Adipocyte (in vitro differentiated cells): ENCODE data around the gene CTNNBL1.

ENCODE experiments used
- DNase-seq: peaks from one replicate; pipeline ENCODE4 v3.0.0-alpha.2; 2015; ENCODE audit warnings: low read depth
- H3K27me3 ChIP-seq: replicated peaks from 2 replicates; pipeline ENCODE4 v1.7.0; 2013; ENCODE audit warnings: mild to moderate bottlenecking, low read length, moderate library complexity; ENCODE audit not compliant: control insufficient read depth, insufficient read depth
- H3K36me3 ChIP-seq: 2 replicates; pipeline ENCODE4 v1.7.0; 2013; ENCODE audit warnings: low read length, mild to moderate bottlenecking, moderate library complexity; ENCODE audit not compliant: control insufficient read depth, insufficient read depth, severe bottlenecking
- H3K4me1 ChIP-seq: 2 replicates; pipeline ENCODE4 v1.7.0; 2013; ENCODE audit warnings: mild to moderate bottlenecking, low read length, moderate library complexity; ENCODE audit not compliant: control insufficient read depth, insufficient read depth
- H3K4me3 ChIP-seq: 2 replicates; pipeline ENCODE4 v1.7.0; 2013; ENCODE audit warnings: mild to moderate bottlenecking, low read length, moderate library complexity
- H3K9ac ChIP-seq: 2 replicates; pipeline ENCODE4 v1.7.0; 2013; ENCODE audit warnings: mild to moderate bottlenecking, low read length, moderate library complexity
- H3K9me3 ChIP-seq: 2 replicates; pipeline ENCODE4 v1.7.0; 2013; ENCODE audit warnings: mild to moderate bottlenecking, low read length, moderate library complexity; ENCODE audit not compliant: control insufficient read depth

Gene CTNNBL1

GRCh38 chr20:37833221-37833896, 139.5 kb downstream of the CTNNBL1 start:
- DNase-seq = no peak
- Histone ChIP-seq H3K4me1 (no peaks in the 10 kb centered on the region), H3K9me3 (no peaks in the 10 kb centered on the region), H3K4me3 (no peak overlapping the region), H3K9ac (no peak overlapping the region), H3K27me3 (no peaks in the 10 kb centered on the region), H3K36me3 (no peaks in the 10 kb centered on the region)

DNA sequence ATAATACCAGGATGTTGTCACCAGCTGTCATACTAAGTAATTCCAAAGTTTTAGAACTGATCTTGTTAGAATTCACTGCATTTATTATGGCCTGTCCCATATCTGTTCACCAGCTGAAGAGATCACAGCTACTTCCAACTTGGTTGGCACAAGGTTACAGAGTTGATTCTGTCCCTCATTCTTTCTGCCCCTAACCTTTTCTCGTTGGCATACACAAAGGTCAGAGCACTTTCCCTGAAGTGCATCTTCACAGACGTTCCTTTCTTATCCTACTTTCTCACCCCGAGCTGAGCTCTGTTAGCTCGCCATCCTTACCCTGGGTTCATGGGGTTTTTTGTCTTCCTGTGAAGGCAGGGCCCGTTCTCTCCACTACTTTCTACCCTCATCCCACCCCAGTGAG, 143.1 kb downstream of the CTNNBL1 start:
- H3K4me1 ChIP-seq = no peaks in the 10 kb centered on the region
- H3K4me3 ChIP-seq = no peak overlapping the region
- no peaks in the 10 kb centered on the region for H3K9me3 ChIP-seq
- no peaks in the 10 kb centered on the region for H3K27me3 ChIP-seq
- H3K36me3 ChIP-seq = peaks cover 15% of the 10 kb centered on the region
- no peak for DNase-seq
- H3K9ac ChIP-seq = no peak overlapping the region

DNA sequence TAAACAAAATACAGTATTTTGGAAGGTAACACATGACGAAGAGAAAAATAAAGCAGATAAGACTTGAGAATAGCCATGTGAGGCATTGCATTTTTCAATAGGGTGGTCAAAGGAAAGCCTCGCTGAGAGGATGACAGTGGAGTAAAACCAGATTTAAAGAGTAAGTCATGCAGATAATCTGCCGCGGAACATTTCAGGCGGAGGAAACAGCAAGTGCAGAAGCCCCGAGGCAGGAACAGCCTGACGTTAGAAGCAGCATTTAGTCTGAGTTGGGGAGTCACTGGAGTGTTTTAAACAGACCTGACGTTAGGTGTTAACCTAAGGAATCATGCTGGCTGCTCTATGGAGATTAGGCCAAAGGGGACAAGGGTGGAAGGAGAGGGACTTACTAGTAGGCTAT, 144.1 kb downstream of the CTNNBL1 start:
- Histone ChIP-seq H3K4me1 (no peaks in the 10 kb centered on the region), H3K9ac (no peak overlapping the region), H3K4me3 (no peak overlapping the region), H3K27me3 (no peaks in the 10 kb centered on the region), H3K9me3 (no peaks in the 10 kb centered on the region), H3K36me3 (peaks cover 25% of the 10 kb centered on the region)
- no peak for DNase-seq

DNA sequence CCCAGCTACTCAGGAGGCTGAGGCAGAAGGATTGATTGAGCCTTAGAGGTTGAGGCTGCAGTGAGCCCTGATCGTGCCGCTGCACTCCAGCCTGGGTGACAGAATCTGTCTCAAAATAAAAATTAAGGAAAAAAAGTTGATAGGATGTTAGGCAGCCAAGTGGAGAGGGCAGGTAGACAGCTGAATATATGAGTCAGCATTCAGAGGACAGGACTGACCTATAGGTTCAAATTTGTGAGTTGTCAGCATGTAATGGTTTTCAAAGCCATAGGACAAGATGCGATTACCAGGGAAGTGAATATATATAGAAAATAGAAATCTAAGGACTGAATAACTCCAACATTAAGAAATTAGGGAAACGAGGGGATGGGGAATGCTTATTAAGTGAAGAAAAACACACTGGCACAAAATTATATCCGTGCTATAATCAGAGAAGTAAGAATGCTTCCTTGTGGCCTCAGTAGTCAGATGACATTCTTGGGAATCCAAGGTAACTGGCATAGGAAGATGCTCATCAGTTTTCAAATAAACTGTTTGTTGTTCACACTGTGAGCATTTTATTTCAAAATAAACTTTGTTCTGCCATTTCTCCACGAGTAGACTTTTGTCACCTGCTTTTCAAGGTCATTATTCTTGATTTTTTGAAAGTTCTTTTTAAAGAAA, 145.1 kb downstream of the CTNNBL1 start:
- Histone ChIP-seq H3K9me3 (no peaks in the 10 kb centered on the region), H3K4me1 (no peaks in the 10 kb centered on the region), H3K27me3 (no peaks in the 10 kb centered on the region), H3K36me3 (peaks cover 35% of the 10 kb centered on the region), H3K9ac (no peak overlapping the region), H3K4me3 (no peak overlapping the region)
- no peak for DNase-seq

- no peaks in the 10 kb centered on the region for H3K4me1 ChIP-seq
- H3K9ac ChIP-seq = no peak overlapping the region
- H3K27me3 ChIP-seq = no peaks in the 10 kb centered on the region
- no peak overlapping the region for H3K4me3 ChIP-seq
- no peaks in the 10 kb centered on the region for H3K9me3 ChIP-seq
- H3K36me3 ChIP-seq = peaks cover 35% of the 10 kb centered on the region
- DNase-seq = no peak
Observed at GRCh38 chr20:37839432-37839827, 145.6 kb downstream of the CTNNBL1 start.

GRCh38 chr20:37839955-37840354, 146.1 kb downstream of the CTNNBL1 start:
- H3K9me3 ChIP-seq = no peaks in the 10 kb centered on the region
- H3K9ac ChIP-seq = no peak overlapping the region
- peaks cover 35% of the 10 kb centered on the region for H3K36me3 ChIP-seq
- DNase-seq = no peak
- H3K4me1 ChIP-seq = no peaks in the 10 kb centered on the region
- no peak overlapping the region for H3K4me3 ChIP-seq
- H3K27me3 ChIP-seq = no peaks in the 10 kb centered on the region

DNA sequence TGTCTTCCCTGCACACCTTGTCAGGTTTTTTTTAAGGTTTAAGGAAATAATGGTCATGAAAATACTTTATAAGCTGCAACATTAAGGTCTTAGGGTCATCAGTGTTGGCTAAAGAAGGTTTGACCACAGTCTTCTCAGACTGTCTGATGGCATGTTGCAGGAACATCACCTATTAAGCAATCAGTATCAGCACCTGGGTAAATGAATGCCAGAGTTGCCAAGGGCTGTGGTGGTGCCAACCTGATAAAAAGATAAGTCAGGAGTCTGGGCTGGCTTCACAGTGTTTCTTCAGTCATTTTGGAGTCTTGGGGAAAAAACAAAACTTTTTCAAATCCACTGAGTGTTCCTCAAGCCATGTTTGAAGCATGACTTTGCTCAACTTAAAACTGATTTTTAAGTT, 147.6 kb downstream of the CTNNBL1 start:
- peaks cover 35% of the 10 kb centered on the region for H3K36me3 ChIP-seq
- H3K9ac ChIP-seq = no peak overlapping the region
- DNase-seq = no peak
- H3K4me3 ChIP-seq = no peak overlapping the region
- H3K9me3 ChIP-seq = no peaks in the 10 kb centered on the region
- no peaks in the 10 kb centered on the region for H3K27me3 ChIP-seq
- H3K4me1 ChIP-seq = no peaks in the 10 kb centered on the region

DNA sequence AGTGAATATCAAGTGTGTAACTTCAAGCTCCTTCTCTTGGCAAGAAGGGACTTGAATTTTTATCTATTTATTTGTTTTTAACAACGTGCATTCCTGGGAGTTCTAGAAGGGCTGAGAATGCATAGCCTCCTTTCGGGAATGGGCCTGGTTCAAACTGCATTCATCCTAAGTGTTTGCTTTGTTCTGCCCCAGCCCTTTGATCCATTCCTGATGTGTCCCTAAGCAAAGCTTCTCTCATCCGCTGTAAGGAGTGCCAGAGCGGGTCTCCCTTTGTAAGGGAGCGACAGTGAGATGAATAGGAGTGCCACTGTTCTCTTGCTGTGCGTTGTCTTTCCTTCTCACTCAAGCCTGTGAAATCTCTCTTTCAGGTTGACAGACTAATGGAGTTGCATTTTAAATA, 148.1 kb downstream of the CTNNBL1 start:
- H3K4me1 ChIP-seq = no peaks in the 10 kb centered on the region
- no peak overlapping the region for H3K4me3 ChIP-seq
- peaks cover 35% of the 10 kb centered on the region for H3K36me3 ChIP-seq
- H3K9ac ChIP-seq = no peak overlapping the region
- DNase-seq = no peak
- no peaks in the 10 kb centered on the region for H3K27me3 ChIP-seq
- H3K9me3 ChIP-seq = no peaks in the 10 kb centered on the region

GRCh38 chr20:37845241-37845681, 151.4 kb downstream of the CTNNBL1 start:
- Histone ChIP-seq H3K4me1 (no peaks in the 10 kb centered on the region), H3K27me3 (no peaks in the 10 kb centered on the region), H3K36me3 (peaks cover 41% of the 10 kb centered on the region), H3K4me3 (no peak overlapping the region), H3K9ac (no peak overlapping the region), H3K9me3 (no peaks in the 10 kb centered on the region)
- DNase-seq = no peak

- Histone ChIP-seq H3K4me1 (no peaks in the 10 kb centered on the region), H3K9me3 (no peaks in the 10 kb centered on the region), H3K27me3 (no peaks in the 10 kb centered on the region), H3K4me3 (no peak overlapping the region), H3K36me3 (peaks cover 35% of the 10 kb centered on the region), H3K9ac (no peak overlapping the region)
- no peak for DNase-seq
Observed at GRCh38 chr20:37845878-37846277, 152.0 kb downstream of the CTNNBL1 start.

GRCh38 chr20:37846573-37846972, 152.7 kb downstream of the CTNNBL1 start:
- no peaks in the 10 kb centered on the region for H3K4me1 ChIP-seq
- H3K9me3 ChIP-seq = no peaks in the 10 kb centered on the region
- H3K9ac ChIP-seq = no peak overlapping the region
- H3K27me3 ChIP-seq = no peaks in the 10 kb centered on the region
- peaks cover 28% of the 10 kb centered on the region for H3K36me3 ChIP-seq
- no peak for DNase-seq
- H3K4me3 ChIP-seq = no peak overlapping the region
